Heart right ventricle (tissue), 16 donors: ENCODE results near the gene IL31RA. TPM values are rescaled to one million over a fixed set of nuclear protein-coding genes. Genes with fewer than 3 reads are reported as not detected.

ENCODE experiments used
- ATAC-seq, 8 donors: fragments of 200-7000 bp; cut with Tn5 transposase; one replicate each; pipeline ENCODE4 v1.9.1; 2020; ENCODE audit warnings: mild to moderate bottlenecking in 8 of 8, moderate library complexity in 8 of 8, moderate number of reproducible peaks in 1 of 8
- DNase-seq, 2 donors: peaks; one replicate each; pipeline ENCODE4 v3.0.0-alpha.2; 2020
- H3K27ac ChIP-seq, 10 donors: fragments of 200-600 bp; sonication (generic) in 2 of 10; one replicate each; pipeline versions ENCODE4 v1.5.0 to v1.8.0; 2020 to 2022; ENCODE audit warnings: mild to moderate bottlenecking in 3 of 10
- H3K27me3 ChIP-seq, 7 donors: fragments of 200-600 bp; one replicate each; pipeline ENCODE4 v1.8.0; 2021 to 2022; ENCODE audit warnings: mild to moderate bottlenecking in 2 of 7
- H3K36me3 ChIP-seq, 9 donors: fragments of 200-600 bp; sonication (generic) in 1 of 9; one replicate each; pipeline versions ENCODE4 v1.5.0 to v1.8.0; 2020 to 2022; ENCODE audit warnings: mild to moderate bottlenecking in 2 of 9
- H3K4me1 ChIP-seq, 9 donors: fragments of 200-600 bp; sonication (generic) in 1 of 9; one replicate each; pipeline versions ENCODE4 v1.5.0 to v1.8.0; 2020 to 2022; ENCODE audit warnings: mild to moderate bottlenecking in 4 of 9
- H3K4me3 ChIP-seq, 10 donors: fragments of 200-600 bp; sonication (generic) in 2 of 10; one replicate each; pipeline versions ENCODE4 v1.5.0 to v1.8.0; 2020 to 2022; ENCODE audit warnings: mild to moderate bottlenecking in 7 of 10, moderate library complexity in 2 of 10
- H3K9me3 ChIP-seq, 11 donors: fragments of 200-600 bp in 10 of 11; sonication (generic) in 2 of 11; one replicate each; pipeline versions ENCODE4 v1.5.0 to v1.8.0; 2013 to 2022; ENCODE audit warnings: mild to moderate bottlenecking in 2 of 11, control low read depth in 1 of 11, moderate library complexity in 1 of 11
- WGBS, 2 donors: extraction: QIAGEN DNeasy Blood & Tissue Kit; methylation state at CpG; one replicate each; pipeline ENCODE4 v1.1.7; 2013; ENCODE audit warnings: inconsistent platforms in 1 of 2; 5-methylcytosine and 5-hydroxymethylcytosine counted together
- intact Hi-C, 10 donors: fragments of 100-400 bp; cut with DNase I; formaldehyde crosslinking; loops; one replicate each; pipeline versions ENCODE4 v1.11.1 to v1.14.2; 2022
- polyA plus RNA-seq, 2 donors: library from polyadenylated mRNA; stranded (reverse); fragments of 200-250 nt; gene quantifications; one replicate each; pipeline ENCODE4 v1.2.3, GENCODE V29; 2013
- total RNA-seq, 10 donors: library from RNA; stranded (reverse); fragmentation: NEBNext Ultra II Directional in 3 of 10; extraction: Animal tissue kit (Norgen Biotek cat#: 25700) in 3 of 10; gene quantifications; one replicate each; pipeline versions ENCODE4 v1.2.1 to v1.2.4, GENCODE V29; 2021 to 2023
- TF ChIP-seq, protein P1 (sequence below), 9 donors: fragments of 200-600 bp; sonication (generic) in 2 of 9; IDR thresholded peaks; one replicate each; pipeline versions ENCODE4 v1.5.0 to v1.8.0; 2021 to 2022; ENCODE audit warnings: antibody characterized with exemption in 9 of 9, mild to moderate bottlenecking in 5 of 9, moderate library complexity in 1 of 9
- donor health status: Arrhythmogenic right ventricular cardiomyopathy.
- donor health status: ischemic (EF 13 %, LVEDD 7.1; RV severe dilation, severe dysfunction).
- donor health status: healthy with polysubstance abuse.
- donor health status: DM: no; HTN: yes; CAD: no.
- donor health status: DM: no; HTN: no; CAD: no.
- donor health status: ischemic (EF 25% LVEDD 6.9; RV normal size, moderate dysfunction).
- donor health status: ischemic (EF 25% LVEDD 5.7; RV mildly dilated, moderate dysfunction).
- donor health status: healthy.
- donor health status: DM: yes; HTN: yes; CAD: no.
- donor health status: Ischemic cardiomyopathy.
- donor health status: ischemic (EF 35%, LVEDD 5.7; RV mildly dilated, moderate dysfunction).
- donor health status: nonischemic (EF 11% LVEDD 7.7; RV severe dilation, severe dysfunction).
- donor health status: DM: yes; HTN: yes; CAD: no.
- donor health status: PGD.
- donor health status: ischemic (EF 29% LVEDD 5.4; RV normal size, mild dysfunction).
- donor health status: nonischemic (EF 23%, LVEDD 6.1; RV moderate dilation, normal function).

Gene IL31RA
- total and polyA plus RNA-seq, 12 donors = 0.06 to 1.6 (median 0.76) TPM; not detected in 3

DNA sequence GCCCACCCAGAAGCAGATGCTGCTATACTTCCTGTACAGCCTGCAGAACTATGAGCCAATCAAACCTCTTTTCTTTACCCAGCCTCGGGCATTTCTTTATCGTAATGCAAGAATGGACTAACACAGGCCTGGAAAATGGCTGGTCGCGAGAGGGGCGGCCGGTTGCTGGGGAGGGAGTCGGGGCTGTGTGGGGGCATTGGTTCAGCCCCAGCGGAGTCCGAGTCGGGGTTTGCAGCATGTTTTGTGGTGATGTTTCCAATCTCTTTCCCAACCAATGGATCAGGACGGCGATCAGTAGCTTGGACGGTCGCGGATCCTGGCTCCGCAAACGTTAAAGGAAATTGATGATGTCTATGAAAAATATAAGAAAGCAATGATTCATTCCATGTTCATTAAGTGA, 18.7 kb upstream of the IL31RA start:
- 96 to 98% methylated on average over 17 of the region's 17 CpGs for WGBS, 2 donors
- TF ChIP-seq, protein P1, sequence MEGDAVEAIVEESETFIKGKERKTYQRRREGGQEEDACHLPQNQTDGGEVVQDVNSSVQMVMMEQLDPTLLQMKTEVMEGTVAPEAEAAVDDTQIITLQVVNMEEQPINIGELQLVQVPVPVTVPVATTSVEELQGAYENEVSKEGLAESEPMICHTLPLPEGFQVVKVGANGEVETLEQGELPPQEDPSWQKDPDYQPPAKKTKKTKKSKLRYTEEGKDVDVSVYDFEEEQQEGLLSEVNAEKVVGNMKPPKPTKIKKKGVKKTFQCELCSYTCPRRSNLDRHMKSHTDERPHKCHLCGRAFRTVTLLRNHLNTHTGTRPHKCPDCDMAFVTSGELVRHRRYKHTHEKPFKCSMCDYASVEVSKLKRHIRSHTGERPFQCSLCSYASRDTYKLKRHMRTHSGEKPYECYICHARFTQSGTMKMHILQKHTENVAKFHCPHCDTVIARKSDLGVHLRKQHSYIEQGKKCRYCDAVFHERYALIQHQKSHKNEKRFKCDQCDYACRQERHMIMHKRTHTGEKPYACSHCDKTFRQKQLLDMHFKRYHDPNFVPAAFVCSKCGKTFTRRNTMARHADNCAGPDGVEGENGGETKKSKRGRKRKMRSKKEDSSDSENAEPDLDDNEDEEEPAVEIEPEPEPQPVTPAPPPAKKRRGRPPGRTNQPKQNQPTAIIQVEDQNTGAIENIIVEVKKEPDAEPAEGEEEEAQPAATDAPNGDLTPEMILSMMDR (IDR thresholded peaks at IDR 0.05) = no peak
- Histone ChIP-seq H3K9me3 (peaks cover 0 to 5% (median 0%) of the 10 kb centered on the region in 11 donors), H3K4me1 (no peaks in the 10 kb centered on the region), H3K36me3 (no peaks in the 10 kb centered on the region), H3K27ac (no peak overlapping the region), H3K4me3 (no peak overlapping the region), H3K27me3 (peaks cover 0 to 15% (median 0%) of the 10 kb centered on the region in 7 donors)
- DNase-seq (no peak), ATAC-seq (no peak)
- intact Hi-C loops = no loop called here

DNA sequence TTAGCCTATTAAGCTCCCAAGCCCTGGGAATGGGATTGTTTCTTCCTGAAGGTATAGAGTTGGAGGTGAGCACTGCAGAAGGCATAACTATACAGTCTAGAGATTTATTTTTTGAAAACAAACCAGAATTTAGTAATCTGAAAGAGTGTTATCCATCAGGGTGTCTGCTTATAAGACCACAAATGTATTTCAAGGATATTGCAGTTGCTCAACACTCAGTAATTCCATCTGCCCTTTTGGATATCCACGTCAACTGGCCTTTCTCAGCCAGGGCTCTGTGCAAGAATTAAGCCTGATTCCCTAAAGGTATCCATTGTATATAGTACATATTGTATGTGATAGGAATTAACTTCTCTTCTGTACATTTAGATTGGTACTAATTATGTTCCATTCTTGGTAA, 15.0 kb upstream of the IL31RA start:
- no peak overlapping the region for H3K27ac ChIP-seq
- no peak overlapping the region for H3K4me3 ChIP-seq
- intact Hi-C loops = no loop called here
- H3K9me3 ChIP-seq = peaks cover 0 to 5% (median 0%) of the 10 kb centered on the region in 11 donors
- H3K36me3 ChIP-seq = no peaks in the 10 kb centered on the region
- no peak for DNase-seq
- 87 to 89% methylated on average over 1 of the region's 1 CpG for WGBS, 2 donors
- no peaks in the 10 kb centered on the region for H3K4me1 ChIP-seq
- peaks cover 0 to 8% (median 0%) of the 10 kb centered on the region in 7 donors for H3K27me3 ChIP-seq
- TF ChIP-seq, protein P1 (IDR thresholded peaks at IDR 0.05) = no peak
- ATAC-seq = no peak

DNA sequence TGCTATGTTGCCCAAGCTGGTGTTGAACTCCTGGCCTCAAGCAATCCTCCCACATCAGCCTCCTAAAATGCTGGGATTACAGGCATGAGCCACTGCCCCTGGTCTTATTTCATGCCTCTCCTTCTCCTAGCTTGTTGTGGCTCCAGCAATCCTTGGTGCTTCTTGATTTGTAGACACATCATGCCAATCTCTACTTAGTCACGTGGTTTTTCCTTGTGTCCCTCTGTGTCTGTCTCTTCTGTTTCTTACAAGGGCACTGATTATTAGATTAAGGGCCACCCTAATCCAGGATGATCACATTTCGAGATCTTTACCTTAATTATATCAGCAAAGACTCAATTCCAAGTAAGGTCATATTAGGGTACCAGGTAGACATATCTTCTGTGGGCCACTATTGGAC, 9.2 kb upstream of the IL31RA start:
- Histone ChIP-seq H3K9me3 (peaks cover 0 to 22% (median 0%) of the 10 kb centered on the region in 11 donors), H3K4me3 (no peak overlapping the region), H3K4me1 (no peaks in the 10 kb centered on the region), H3K27ac (no peak overlapping the region), H3K27me3 (no peaks in the 10 kb centered on the region), H3K36me3 (no peaks in the 10 kb centered on the region)
- intact Hi-C loops = no loop called here
- DNase-seq = no peak
- TF ChIP-seq, protein P1 (IDR thresholded peaks at IDR 0.05) = no peak
- ATAC-seq = no peak
- WGBS, 2 donors = 71 to 74% methylated on average over 2 of the region's 2 CpGs

DNA sequence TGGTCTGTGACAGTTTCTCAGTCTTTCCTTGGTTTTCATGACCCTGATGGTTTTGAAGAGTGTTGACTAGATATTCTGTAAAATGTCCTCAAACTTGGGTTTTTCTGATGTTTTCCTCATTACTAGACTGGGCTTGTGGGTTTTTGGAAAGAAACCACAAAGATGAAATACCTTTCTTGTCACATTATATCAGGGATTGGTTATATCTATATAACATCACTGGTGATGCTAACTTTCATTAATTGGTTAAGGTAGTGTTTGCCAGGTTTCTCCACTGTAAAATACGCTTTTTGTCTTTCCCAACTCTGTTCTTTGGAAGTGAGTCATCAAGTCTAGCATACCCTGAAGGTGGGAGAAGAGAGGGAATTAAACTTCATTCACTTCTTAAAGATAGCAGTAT, 3.3 kb upstream of the IL31RA start:
- no peak for ATAC-seq
- H3K27me3 ChIP-seq = no peaks in the 10 kb centered on the region
- WGBS, 2 donors = 78 to 79% methylated on average over 1 of the region's 1 CpG
- no peak for DNase-seq
- no peaks in the 10 kb centered on the region for H3K36me3 ChIP-seq
- H3K4me1 ChIP-seq = peaks cover 0 to 5% (median 0%) of the 10 kb centered on the region in 9 donors
- TF ChIP-seq, protein P1 (IDR thresholded peaks at IDR 0.05) = no peak
- H3K27ac ChIP-seq = no peak overlapping the region
- no peak overlapping the region for H3K4me3 ChIP-seq
- H3K9me3 ChIP-seq = peaks cover 0 to 22% (median 0%) of the 10 kb centered on the region in 11 donors
- intact Hi-C loops = no loop called here
